ENCODE data around the gene SPATA21. TPM values are rescaled to one million over a fixed set of nuclear protein-coding genes. Genes with fewer than 3 reads are reported as not detected.

Gene SPATA21
- total and polyA plus RNA-seq, 10 of the 15 experiments (the other 5 are each of a cell fraction or from before 2014, with no cell fraction given), result 0.05 to 1.1 (median 0.24) TPM; not detected in 1

DNA sequence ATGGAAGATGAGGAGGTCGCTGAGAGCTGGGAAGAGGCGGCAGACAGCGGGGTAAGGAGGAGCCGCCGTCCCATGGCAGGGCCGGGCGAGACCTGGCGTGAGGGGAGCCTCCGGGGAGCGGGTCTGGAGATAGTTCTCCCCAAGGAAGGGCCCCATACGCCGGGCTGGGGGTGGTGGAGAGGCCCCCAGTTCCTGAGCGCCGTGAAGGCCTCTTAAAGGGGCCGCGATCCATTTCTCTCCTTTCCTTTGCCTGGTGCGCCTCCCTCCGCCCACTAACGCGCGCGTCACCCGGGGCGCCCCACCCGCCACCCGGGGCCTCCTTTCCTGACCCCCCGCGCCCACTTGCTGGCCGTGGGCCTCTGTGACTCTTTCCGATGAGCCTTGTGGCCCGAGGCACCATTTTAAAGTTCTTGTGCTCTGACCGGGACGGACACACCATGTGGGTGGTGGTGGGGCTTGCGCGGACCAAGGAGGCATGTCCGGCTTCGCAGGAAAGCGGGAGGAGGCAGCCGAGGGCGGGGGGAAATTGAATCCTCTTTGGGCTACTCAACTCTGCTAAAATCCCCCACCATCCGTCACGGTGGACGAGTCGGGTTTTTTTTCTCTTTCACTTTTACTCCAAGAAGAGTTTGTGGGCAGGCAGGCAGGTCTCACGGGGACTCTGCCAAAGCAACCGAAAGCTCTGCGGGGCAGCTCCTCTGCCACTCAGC, 69.8 kb downstream of the SPATA21 start (continued):
- TF ChIP-seq, protein P1, sequence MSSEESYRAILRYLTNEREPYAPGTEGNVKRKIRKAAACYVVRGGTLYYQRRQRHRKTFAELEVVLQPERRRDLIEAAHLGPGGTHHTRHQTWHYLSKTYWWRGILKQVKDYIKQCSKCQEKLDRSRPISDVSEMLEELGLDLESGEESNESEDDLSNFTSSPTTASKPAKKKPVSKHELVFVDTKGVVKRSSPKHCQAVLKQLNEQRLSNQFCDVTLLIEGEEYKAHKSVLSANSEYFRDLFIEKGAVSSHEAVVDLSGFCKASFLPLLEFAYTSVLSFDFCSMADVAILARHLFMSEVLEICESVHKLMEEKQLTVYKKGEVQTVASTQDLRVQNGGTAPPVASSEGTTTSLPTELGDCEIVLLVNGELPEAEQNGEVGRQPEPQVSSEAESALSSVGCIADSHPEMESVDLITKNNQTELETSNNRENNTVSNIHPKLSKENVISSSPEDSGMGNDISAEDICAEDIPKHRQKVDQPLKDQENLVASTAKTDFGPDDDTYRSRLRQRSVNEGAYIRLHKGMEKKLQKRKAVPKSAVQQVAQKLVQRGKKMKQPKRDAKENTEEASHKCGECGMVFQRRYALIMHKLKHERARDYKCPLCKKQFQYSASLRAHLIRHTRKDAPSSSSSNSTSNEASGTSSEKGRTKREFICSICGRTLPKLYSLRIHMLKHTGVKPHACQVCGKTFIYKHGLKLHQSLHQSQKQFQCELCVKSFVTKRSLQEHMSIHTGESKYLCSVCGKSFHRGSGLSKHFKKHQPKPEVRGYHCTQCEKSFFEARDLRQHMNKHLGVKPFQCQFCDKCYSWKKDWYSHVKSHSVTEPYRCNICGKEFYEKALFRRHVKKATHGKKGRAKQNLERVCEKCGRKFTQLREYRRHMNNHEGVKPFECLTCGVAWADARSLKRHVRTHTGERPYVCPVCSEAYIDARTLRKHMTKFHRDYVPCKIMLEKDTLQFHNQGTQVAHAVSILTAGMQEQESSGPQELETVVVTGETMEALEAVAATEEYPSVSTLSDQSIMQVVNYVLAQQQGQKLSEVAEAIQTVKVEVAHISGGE (CRISPR knock-in tag; IDR thresholded peaks at IDR 0.05), result no peak
- TF ChIP-seq EGR1 (IDR thresholded peaks at IDR 0.05; ENCODE audit: borderline replicate concordance in 1 of 2, low read depth in 2 of 2, low read length in 2 of 2) (peak in 1 of 2 experiments; percentile 45; a peak in 1 of 3 replicates), HDAC2 (IDR thresholded peaks at IDR 0.05) (no peak), CEBPB (IDR thresholded peaks at IDR 0.05; ENCODE audit: borderline replicate concordance in 1 of 2, low read depth in 2 of 2, low read length in 2 of 2) (0 out of 4 replicates have a peak, but pooled peaks of 1 of the 2 experiments have one; percentile 6), NR2C1 (IDR thresholded peaks at IDR 0.05) (no peak), SP1 (IDR thresholded peaks at IDR 0.05; ENCODE audit: low read depth, low read length) (peak; percentile 52), SMC3 (IDR thresholded peaks at IDR 0.05; ENCODE audit: borderline replicate concordance, low read length) (peak; percentile 30; the same call in 1 of the 2 replicates), CHD1 (IDR thresholded peaks at IDR 0.05; ENCODE audit: low read depth, low read length) (peak; percentile 54; the same call in 1 of the 2 replicates), POLR2A (IDR thresholded peaks at IDR 0.05; ENCODE audit: low read depth, low read length) (peak; percentile 77), MYC (IDR thresholded peaks at IDR 0.05; ENCODE audit: insufficient read depth, insufficient read length, insufficient replicate concordance, low read length, severe bottlenecking) (peak; percentile 54), MTA2 (IDR thresholded peaks at IDR 0.05; ENCODE audit: low read depth) (peak; percentile 81), TCF12 (IDR thresholded peaks at IDR 0.05; ENCODE audit: low read depth, low read length) (peak; percentile 25; the same call in 1 of the 2 replicates), SREBF1 (IDR thresholded peaks at IDR 0.05; ENCODE audit: low read length) (no peak), MEF2A (IDR thresholded peaks at IDR 0.05; ENCODE audit: insufficient read depth, low read depth, low read length) (peak; percentile 67; the same call in 1 of the 2 replicates), BCL11A (IDR thresholded peaks at IDR 0.05; ENCODE audit: low read depth, low read length) (peak; percentile 52; the same call in 1 of the 2 replicates), SMARCA5 (IDR thresholded peaks at IDR 0.05) (no peak)
- TF ChIP-seq, protein P2, sequence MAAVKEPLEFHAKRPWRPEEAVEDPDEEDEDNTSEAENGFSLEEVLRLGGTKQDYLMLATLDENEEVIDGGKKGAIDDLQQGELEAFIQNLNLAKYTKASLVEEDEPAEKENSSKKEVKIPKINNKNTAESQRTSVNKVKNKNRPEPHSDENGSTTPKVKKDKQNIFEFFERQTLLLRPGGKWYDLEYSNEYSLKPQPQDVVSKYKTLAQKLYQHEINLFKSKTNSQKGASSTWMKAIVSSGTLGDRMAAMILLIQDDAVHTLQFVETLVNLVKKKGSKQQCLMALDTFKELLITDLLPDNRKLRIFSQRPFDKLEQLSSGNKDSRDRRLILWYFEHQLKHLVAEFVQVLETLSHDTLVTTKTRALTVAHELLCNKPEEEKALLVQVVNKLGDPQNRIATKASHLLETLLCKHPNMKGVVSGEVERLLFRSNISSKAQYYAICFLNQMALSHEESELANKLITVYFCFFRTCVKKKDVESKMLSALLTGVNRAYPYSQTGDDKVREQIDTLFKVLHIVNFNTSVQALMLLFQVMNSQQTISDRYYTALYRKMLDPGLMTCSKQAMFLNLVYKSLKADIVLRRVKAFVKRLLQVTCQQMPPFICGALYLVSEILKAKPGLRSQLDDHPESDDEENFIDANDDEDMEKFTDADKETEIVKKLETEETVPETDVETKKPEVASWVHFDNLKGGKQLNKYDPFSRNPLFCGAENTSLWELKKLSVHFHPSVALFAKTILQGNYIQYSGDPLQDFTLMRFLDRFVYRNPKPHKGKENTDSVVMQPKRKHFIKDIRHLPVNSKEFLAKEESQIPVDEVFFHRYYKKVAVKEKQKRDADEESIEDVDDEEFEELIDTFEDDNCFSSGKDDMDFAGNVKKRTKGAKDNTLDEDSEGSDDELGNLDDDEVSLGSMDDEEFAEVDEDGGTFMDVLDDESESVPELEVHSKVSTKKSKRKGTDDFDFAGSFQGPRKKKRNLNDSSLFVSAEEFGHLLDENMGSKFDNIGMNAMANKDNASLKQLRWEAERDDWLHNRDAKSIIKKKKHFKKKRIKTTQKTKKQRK (IDR thresholded peaks at IDR 0.05; ENCODE audit: low read depth, low read length), result no peak
- TF ChIP-seq, protein P3, sequence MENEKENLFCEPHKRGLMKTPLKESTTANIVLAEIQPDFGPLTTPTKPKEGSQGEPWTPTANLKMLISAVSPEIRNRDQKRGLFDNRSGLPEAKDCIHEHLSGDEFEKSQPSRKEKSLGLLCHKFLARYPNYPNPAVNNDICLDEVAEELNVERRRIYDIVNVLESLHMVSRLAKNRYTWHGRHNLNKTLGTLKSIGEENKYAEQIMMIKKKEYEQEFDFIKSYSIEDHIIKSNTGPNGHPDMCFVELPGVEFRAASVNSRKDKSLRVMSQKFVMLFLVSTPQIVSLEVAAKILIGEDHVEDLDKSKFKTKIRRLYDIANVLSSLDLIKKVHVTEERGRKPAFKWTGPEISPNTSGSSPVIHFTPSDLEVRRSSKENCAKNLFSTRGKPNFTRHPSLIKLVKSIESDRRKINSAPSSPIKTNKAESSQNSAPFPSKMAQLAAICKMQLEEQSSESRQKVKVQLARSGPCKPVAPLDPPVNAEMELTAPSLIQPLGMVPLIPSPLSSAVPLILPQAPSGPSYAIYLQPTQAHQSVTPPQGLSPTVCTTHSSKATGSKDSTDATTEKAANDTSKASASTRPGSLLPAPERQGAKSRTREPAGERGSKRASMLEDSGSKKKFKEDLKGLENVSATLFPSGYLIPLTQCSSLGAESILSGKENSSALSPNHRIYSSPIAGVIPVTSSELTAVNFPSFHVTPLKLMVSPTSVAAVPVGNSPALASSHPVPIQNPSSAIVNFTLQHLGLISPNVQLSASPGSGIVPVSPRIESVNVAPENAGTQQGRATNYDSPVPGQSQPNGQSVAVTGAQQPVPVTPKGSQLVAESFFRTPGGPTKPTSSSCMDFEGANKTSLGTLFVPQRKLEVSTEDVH (IDR thresholded peaks at IDR 0.05; ENCODE audit: low read depth, partially characterized antibody), result no peak
- TF ChIP-seq, protein P4, sequence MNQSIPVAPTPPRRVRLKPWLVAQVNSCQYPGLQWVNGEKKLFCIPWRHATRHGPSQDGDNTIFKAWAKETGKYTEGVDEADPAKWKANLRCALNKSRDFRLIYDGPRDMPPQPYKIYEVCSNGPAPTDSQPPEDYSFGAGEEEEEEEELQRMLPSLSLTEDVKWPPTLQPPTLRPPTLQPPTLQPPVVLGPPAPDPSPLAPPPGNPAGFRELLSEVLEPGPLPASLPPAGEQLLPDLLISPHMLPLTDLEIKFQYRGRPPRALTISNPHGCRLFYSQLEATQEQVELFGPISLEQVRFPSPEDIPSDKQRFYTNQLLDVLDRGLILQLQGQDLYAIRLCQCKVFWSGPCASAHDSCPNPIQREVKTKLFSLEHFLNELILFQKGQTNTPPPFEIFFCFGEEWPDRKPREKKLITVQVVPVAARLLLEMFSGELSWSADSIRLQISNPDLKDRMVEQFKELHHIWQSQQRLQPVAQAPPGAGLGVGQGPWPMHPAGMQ (IDR thresholded peaks at IDR 0.05; ENCODE audit: borderline replicate concordance), result no peak

All from GM12878 (cell line).